ENCODE results near the gene GRPEL1.

GRCh38 chr4:7046971-7047370 lies 20.9 kb downstream of the GRPEL1 start:
- no peak for TF ChIP-seq SUPT5H (IDR thresholded peaks at IDR 0.05)
- no peak for TF ChIP-seq SAP30 (IDR thresholded peaks at IDR 0.05; ENCODE audit: borderline replicate concordance, insufficient read depth, low read depth, low read length, poor library complexity, severe bottlenecking)
- no peak for TF ChIP-seq SMARCA5 (IDR thresholded peaks at IDR 0.05)
- TF ChIP-seq UBTF (IDR thresholded peaks at IDR 0.05; ENCODE audit: borderline replicate concordance in 1 of 2, low read depth in 2 of 2, low read length in 2 of 2): no peak
- no peak for TF ChIP-seq BCLAF1 (IDR thresholded peaks at IDR 0.05; ENCODE audit: borderline replicate concordance in 1 of 2, control insufficient read depth in 1 of 2, low read depth in 2 of 2, low read length in 1 of 2)
- no peak for TF ChIP-seq ZNF57 (CRISPR knock-in tag; IDR thresholded peaks at IDR 0.05)
- no peak for TF ChIP-seq RFX5 (IDR thresholded peaks at IDR 0.05; ENCODE audit: low read depth, low read length)
- TF ChIP-seq CREB1 (IDR thresholded peaks at IDR 0.05): no peak
- no peak for TF ChIP-seq CREB1 (CRISPR knock-in tag; IDR thresholded peaks at IDR 0.05)
- TF ChIP-seq ZNF766 (CRISPR knock-in tag; conservative IDR thresholded peaks at IDR 0.05): no peak
- TF ChIP-seq STAT6 (CRISPR knock-in tag; IDR thresholded peaks at IDR 0.05): no peak

Measured in K562 (cell line).